PC-9 (cell line): Measurements from ENCODE around the gene RASGEF1C. TPM values are rescaled to one million over a fixed set of nuclear protein-coding genes. Genes with fewer than 3 reads are reported as not detected.

Experiments used
- BruUV-seq: library from RNA; stranded (reverse); fragments of 400-500 nt; replicated peaks from 2 replicates; lab custom pipeline; 2021; lab: Mats Ljungman, UMichigan
- CTCF ChIA-PET: fragments of 300-600 bp; sonication (Branson Sonifier 250); formaldehyde crosslinking; loops from one replicate; lab custom pipeline; 2022; ENCODE audit warnings: antibody characterized with exemption; lab: Charles Lee
- POLR2A ChIA-PET: fragments of 300-600 bp; sonication (Branson Sonifier 250); formaldehyde crosslinking; loops from one replicate; lab custom pipeline; 2022; ENCODE audit warnings: antibody characterized with exemption; ENCODE audit not compliant: unreplicated experiment; lab: Charles Lee
- DNase-seq, 2 experiments: peaks; one replicate each; pipeline versions ENCODE4 v3.0.0 to v3.0.0-alpha.2; 2015 to 2022; ENCODE audit warnings: mixed read lengths in 1 of 2
- H2AFZ ChIP-seq: fragments of 200-600 bp; sonication (generic); 2 replicates; pipeline ENCODE4 v1.8.1; 2017; ENCODE audit warnings: antibody characterized with exemption
- H3F3A ChIP-seq: fragments of 200-600 bp; sonication (generic); 2 replicates; pipeline ENCODE4 v1.8.1; 2017; ENCODE audit warnings: antibody characterized with exemption, mild to moderate bottlenecking, low read depth; ENCODE audit not compliant: insufficient read depth
- H3K27ac ChIP-seq: fragments of 200-600 bp; sonication (generic); 2 replicates; pipeline ENCODE4 v1.6.1; 2016; ENCODE audit warnings: mixed run types
- H3K27me3 ChIP-seq: fragments of 200-600 bp; sonication (generic); 2 replicates; pipeline ENCODE4 v1.6.1; 2016; ENCODE audit warnings: low read depth, mixed run types; ENCODE audit not compliant: insufficient read depth
- H3K36me3 ChIP-seq: fragments of 200-600 bp; sonication (generic); 2 replicates; pipeline ENCODE4 v1.6.1; 2016; ENCODE audit warnings: low read depth, mixed run types
- H3K4me1 ChIP-seq: fragments of 200-600 bp; sonication (generic); replicated peaks from 2 replicates; pipeline ENCODE4 v1.6.1; 2016; ENCODE audit warnings: mixed run types; ENCODE audit not compliant: insufficient read depth
- H3K4me2 ChIP-seq: fragments of 200-600 bp; sonication (generic); 2 replicates; pipeline ENCODE4 v1.6.1; 2017; ENCODE audit warnings: mixed run types
- H3K4me3 ChIP-seq: fragments of 200-600 bp; sonication (generic); 2 replicates; pipeline ENCODE4 v1.6.1; 2016; ENCODE audit warnings: mixed run types
- H3K79me2 ChIP-seq: fragments of 200-600 bp; sonication (generic); 2 replicates; pipeline ENCODE4 v1.6.1; 2017; ENCODE audit warnings: low read depth, mixed run types
- H3K9me2 ChIP-seq: fragments of 200-600 bp; sonication (generic); 2 replicates; pipeline ENCODE4 v1.8.1; 2017; ENCODE audit warnings: mild to moderate bottlenecking; ENCODE audit not compliant: insufficient read depth
- H3K9me3 ChIP-seq: fragments of 200-600 bp; sonication (generic); 2 replicates; pipeline ENCODE4 v1.8.1; 2016; ENCODE audit warnings: low read depth; ENCODE audit not compliant: insufficient read depth
- H4K20me1 ChIP-seq: fragments of 200-600 bp; sonication (generic); 2 replicates; pipeline ENCODE4 v1.8.1; 2017; ENCODE audit not compliant: insufficient read depth
- EZH2 ChIP-seq: fragments of 200-600 bp; sonication (generic); IDR thresholded peaks from 2 replicates; pipeline ENCODE4 v1.8.0; 2017; ENCODE audit warnings: antibody characterized with exemption, low read depth
- intact Hi-C: fragments of 100-400 bp; cut with micrococcal nuclease; formaldehyde crosslinking; loops from one replicate; pipeline ENCODE4 v1.10.0; 2022; ENCODE audit not compliant: unreplicated experiment
- total RNA-seq: library from RNA; stranded (reverse); gene quantifications from 2 replicates; pipeline ENCODE4 v1.2.3, GENCODE V29; 2021
- TF ChIP-seq, protein P1 (sequence below): fragments of 200-600 bp; sonication (generic); conservative IDR thresholded peaks from 2 replicates; pipeline ENCODE4 v1.6.1; 2017; ENCODE audit warnings: mixed run types, antibody characterized with exemption, mild to moderate bottlenecking, moderate library complexity

The RASGEF1C gene
- total RNA-seq, 1 experiment from 2014 or later: not detected

DNA sequence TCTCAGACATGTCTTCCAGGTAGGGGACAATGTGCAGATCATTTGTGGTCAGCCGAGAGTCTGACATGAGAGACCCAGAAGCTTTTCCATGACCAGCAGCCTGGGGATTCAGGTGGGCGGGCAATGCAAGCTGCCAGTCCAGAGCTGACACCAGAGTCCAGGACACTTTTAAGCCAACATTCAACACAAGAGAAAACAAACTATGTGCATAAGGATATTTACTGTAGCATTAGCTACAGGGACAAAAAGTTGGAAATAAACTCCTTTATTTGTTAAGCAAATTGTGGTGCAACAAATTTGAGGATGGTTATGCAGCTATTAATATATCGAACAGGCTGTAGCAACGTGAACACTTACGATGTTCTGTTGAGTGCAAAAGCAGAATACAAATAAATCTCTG lies 127.5 kb downstream of the RASGEF1C start:
- POLR2A ChIA-PET: no interaction called here
- no TSS peak for BruUV-seq

DNA sequence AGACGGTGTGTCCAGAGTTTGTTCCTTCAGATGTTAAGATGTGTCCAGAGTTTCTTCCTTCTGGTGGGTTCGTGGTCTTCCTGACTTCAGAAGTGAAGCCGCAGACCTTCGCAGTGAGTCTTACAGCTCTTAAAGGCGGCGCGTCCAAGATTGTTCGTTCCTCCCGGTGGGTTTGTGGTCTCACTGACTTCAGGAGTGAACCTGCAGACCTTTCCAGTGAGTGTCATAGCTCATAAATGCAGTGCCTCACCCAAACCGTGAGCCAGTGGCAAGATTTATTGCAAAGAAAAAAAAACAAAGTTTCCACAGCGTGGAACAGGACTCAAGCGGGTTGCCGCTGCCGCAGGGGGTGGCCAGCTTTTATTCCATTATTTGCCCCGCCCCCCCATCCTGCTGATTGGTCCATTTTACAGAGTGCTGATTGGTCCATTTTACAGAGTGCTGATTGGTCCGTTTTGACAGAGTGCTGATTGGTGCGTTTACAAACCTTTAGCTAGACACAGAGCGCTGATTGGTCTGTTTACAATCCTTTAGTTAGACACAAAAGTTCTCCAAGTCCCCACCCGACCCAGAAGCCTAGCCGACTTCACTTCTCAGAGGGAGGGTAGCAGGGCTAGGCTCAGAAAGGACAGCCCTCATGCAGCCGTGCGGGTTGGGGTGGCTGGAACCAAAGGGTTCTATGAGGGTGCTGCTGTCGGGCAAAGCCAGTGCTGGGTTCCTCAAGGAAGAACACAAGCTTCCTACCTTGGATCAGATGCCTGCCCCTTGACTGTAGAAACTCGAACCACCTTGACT lies 128.3 kb downstream of the RASGEF1C start:
- no peak for DNase-seq
- TF ChIP-seq EZH2: no peak
- TF ChIP-seq, protein P1, sequence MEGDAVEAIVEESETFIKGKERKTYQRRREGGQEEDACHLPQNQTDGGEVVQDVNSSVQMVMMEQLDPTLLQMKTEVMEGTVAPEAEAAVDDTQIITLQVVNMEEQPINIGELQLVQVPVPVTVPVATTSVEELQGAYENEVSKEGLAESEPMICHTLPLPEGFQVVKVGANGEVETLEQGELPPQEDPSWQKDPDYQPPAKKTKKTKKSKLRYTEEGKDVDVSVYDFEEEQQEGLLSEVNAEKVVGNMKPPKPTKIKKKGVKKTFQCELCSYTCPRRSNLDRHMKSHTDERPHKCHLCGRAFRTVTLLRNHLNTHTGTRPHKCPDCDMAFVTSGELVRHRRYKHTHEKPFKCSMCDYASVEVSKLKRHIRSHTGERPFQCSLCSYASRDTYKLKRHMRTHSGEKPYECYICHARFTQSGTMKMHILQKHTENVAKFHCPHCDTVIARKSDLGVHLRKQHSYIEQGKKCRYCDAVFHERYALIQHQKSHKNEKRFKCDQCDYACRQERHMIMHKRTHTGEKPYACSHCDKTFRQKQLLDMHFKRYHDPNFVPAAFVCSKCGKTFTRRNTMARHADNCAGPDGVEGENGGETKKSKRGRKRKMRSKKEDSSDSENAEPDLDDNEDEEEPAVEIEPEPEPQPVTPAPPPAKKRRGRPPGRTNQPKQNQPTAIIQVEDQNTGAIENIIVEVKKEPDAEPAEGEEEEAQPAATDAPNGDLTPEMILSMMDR: no peak
- Histone ChIP-seq H2AFZ (no peak overlapping the region), H3K36me3 (no peaks in the 10 kb centered on the region), H4K20me1 (no peaks in the 10 kb centered on the region), H3K27me3 (peaks cover 26% of the 10 kb centered on the region; the same call in 1 of the 2 replicates), H3K79me2 (no peaks in the 10 kb centered on the region), H3F3A (peaks cover 13% of the 10 kb centered on the region; the same call in 1 of the 2 replicates), H3K4me3 (no peak overlapping the region), H3K27ac (no peak overlapping the region), H3K4me1 (peaks cover 16% of the 10 kb centered on the region), H3K4me2 (no peak overlapping the region), H3K9me2 (no peaks in the 10 kb centered on the region), H3K9me3 (no peaks in the 10 kb centered on the region)
- ChIA-PET POLR2A (no interaction called here), CTCF (no interaction called here)
- BruUV-seq: no TSS peak
- intact Hi-C loops: no loop called here

More for the DNA sequence above, 127.5 kb downstream of the RASGEF1C start:
- CTCF ChIA-PET: no interaction called here
- Histone ChIP-seq H3F3A (peaks cover 16% of the 10 kb centered on the region; the same call in 1 of the 2 replicates), H3K27ac (no peak overlapping the region), H3K4me3 (no peak overlapping the region), H3K79me2 (no peaks in the 10 kb centered on the region), H3K36me3 (no peaks in the 10 kb centered on the region), H3K9me2 (no peaks in the 10 kb centered on the region), H3K4me1 (peaks cover 19% of the 10 kb centered on the region), H3K9me3 (no peaks in the 10 kb centered on the region), H4K20me1 (no peaks in the 10 kb centered on the region), H3K4me2 (no peak overlapping the region), H3K27me3 (peaks cover 26% of the 10 kb centered on the region; the same call in 1 of the 2 replicates), H2AFZ (no peak overlapping the region)
- intact Hi-C loops: no loop called here
- no peak for DNase-seq
- TF ChIP-seq EZH2: no peak
- TF ChIP-seq, protein P1: no peak

DNA sequence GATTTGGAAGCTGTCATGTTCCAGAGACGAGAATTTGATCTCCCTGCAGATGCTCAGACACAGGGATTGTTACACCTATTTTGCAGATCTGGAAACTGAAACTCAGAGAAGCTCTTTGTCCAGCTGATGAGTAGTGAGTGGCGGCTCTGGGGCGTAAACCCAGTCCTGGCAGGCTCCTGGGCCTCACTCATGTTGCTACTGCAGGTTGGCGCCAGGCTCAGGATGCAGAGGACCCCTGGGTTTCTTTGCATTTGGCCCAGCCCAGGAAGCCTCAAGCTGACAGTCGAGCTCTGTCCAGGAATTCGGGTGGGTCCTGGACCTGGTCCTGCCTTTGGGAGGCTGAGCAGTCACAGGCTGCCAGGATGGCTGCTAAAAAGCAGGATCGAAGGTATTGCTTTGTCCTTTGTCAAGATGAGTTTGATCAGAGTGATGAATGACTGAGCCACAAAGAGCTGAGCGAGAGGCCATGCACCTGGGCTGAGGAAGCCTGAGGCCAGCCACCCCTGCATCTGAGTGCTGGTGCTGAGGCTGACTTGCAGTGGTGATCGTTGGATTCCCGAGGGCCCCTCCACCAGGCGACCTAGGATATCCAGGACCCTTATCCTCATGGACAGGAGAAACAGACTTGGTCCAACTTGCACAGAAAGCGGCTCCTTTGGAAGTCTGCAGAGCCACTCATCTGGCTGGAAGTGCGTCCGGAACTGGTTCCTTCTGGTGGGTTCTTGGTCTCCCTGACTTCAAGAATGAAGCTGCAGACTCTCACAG lies 129.1 kb downstream of the RASGEF1C start:
- DNase-seq: no peak
- Histone ChIP-seq H3K27me3 (peaks cover 26% of the 10 kb centered on the region; the same call in 1 of the 2 replicates), H4K20me1 (no peaks in the 10 kb centered on the region), H2AFZ (no peak overlapping the region), H3K27ac (no peak overlapping the region), H3F3A (peaks cover 5% of the 10 kb centered on the region; the same call in 1 of the 2 replicates), H3K4me2 (no peak overlapping the region), H3K9me2 (no peaks in the 10 kb centered on the region), H3K36me3 (no peaks in the 10 kb centered on the region), H3K9me3 (no peaks in the 10 kb centered on the region), H3K4me3 (no peak overlapping the region), H3K79me2 (no peaks in the 10 kb centered on the region), H3K4me1 (peaks cover 8% of the 10 kb centered on the region)
- TF ChIP-seq EZH2: no peak
- TF ChIP-seq, protein P1: no peak
- no TSS peak for BruUV-seq
- intact Hi-C loops: no loop called here
- CTCF ChIA-PET: no interaction called here
- POLR2A ChIA-PET: no interaction called here
